Measurements from ENCODE around the gene ABCA12.

- TF ChIP-seq POLR2A (IDR thresholded peaks at IDR 0.05; ENCODE audit: low read depth, low read length) = no peak
- no peak for TF ChIP-seq POLR2AphosphoS5 (IDR thresholded peaks at IDR 0.05; ENCODE audit: low read depth, low read length)
- no peak for TF ChIP-seq TAF1 (IDR thresholded peaks at IDR 0.05; ENCODE audit: borderline replicate concordance, low read depth, low read length)
Measured at GRCh38 chr2:215029936-215030335, 108.5 kb downstream of the ABCA12 start.

Measured in GM12892 (cell line).